ENCODE data around the gene CHURC1. TPM values are rescaled to one million over a fixed set of nuclear protein-coding genes. Genes with fewer than 3 reads are reported as not detected.

The CHURC1 gene
- total and polyA plus RNA-seq, 2 of the 13 experiments (the other 11 are each of a cell fraction or from before 2014, with no cell fraction given), result 41.1 to 74.4 TPM

DNA sequence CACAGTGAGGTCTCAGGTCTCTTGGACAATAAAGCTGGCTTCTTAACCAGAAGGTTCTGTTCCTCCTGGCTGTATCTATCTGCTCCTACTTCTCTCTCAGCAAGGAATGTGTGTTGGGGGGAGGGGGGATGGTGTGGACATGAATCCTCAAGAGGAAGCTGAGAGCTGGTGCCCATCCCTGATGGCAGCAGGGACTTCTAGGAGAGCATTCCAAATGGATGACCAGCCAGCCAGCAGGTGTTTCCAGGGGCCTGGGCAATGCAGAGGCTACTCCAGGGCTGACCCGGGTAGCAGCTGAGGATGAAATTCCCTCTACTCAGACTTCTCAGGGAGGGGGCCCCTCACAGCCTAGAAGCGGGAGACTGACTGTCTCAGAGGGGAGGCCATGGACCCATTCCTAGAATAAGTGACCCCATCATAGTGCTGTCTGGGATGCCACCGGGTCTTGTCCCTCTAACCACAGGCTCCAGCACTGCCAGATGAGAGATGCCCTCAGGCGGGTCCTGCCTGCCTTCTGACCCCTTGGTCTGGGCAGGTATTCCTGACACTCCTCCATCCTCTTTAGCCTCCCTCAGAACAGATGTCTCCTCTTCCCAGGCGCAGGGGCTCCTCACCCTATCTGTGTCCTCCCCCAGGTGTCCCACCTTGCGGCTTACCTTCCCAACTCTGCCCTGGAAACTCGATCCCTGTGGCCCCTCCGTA is 56.7 kb downstream of the CHURC1 start (continued):
- TF ChIP-seq, protein P1, sequence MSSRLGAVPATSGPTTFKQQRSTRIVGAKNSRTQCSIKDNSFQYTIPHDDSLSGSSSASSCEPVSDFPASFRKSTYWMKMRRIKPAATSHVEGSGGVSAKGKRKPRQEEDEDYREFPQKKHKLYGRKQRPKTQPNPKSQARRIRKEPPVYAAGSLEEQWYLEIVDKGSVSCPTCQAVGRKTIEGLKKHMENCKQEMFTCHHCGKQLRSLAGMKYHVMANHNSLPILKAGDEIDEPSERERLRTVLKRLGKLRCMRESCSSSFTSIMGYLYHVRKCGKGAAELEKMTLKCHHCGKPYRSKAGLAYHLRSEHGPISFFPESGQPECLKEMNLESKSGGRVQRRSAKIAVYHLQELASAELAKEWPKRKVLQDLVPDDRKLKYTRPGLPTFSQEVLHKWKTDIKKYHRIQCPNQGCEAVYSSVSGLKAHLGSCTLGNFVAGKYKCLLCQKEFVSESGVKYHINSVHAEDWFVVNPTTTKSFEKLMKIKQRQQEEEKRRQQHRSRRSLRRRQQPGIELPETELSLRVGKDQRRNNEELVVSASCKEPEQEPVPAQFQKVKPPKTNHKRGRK (CRISPR knock-in tag; IDR thresholded peaks at IDR 0.05), result no peak
- TF ChIP-seq ZNF766 (CRISPR knock-in tag; IDR thresholded peaks at IDR 0.05; ENCODE audit: borderline replicate concordance) (no peak), ASH2L (IDR thresholded peaks at IDR 0.05; ENCODE audit: insufficient read length, low read depth, low read length) (no peak)

DNA sequence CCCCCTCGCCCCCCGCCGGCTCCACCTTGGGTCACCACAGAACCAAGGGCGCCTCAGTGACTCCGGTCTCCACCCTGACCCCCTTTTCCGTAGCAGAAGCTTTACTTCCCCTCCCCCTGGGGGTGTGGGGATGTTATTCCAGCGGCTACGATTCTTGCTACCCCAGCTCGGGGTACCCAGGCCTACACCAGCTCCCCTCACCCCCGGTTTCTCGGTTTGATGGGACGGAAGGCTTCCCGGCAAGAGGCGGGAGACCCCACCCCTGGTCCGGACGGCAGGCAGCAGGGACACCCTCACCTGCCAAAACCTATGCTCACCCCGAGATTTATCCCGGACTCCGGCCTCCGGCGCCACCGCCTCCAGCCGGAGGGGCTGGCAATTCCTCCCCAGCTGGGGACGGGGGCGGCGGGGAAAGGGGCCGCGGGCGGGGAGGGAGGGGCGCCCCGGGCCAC is 57.3 kb downstream of the CHURC1 start:
- Histone ChIP-seq H3K9ac (ENCODE audit: insufficient read depth, low read depth, low read length) (peak overlapping the region; percentile 29; the same call in 1 of the 2 replicates), H2AFZ (ENCODE audit: low read length) (no peak overlapping the region), H3K36me3 (replicated peaks in 1 of 2; ENCODE audit: control insufficient read depth in 1 of 2, insufficient read depth in 2 of 2, low read length in 2 of 2) (no peaks in the 10 kb centered on the region), H3K9me3 (ENCODE audit: low read length) (no peaks in the 10 kb centered on the region), H3K4me1 (ENCODE audit: insufficient read depth, low read length) (peaks cover 31% of the 10 kb centered on the region), H3K27me3 (ENCODE audit: control insufficient read depth in 1 of 2, insufficient read depth in 2 of 2, low read length in 2 of 2) (no peaks in the 10 kb centered on the region; a peak in 1 of 5 replicates), H3K4me3 (replicated peaks in 1 of 3; ENCODE audit: insufficient read depth in 1 of 3, low read depth in 2 of 3, low read length in 3 of 3) (peak overlapping the region; percentile 74 to 79 (median 74); a peak in 5 of 6 replicates), H3K27ac (ENCODE audit: extremely low read length, insufficient read depth, low read length) (no peak overlapping the region), H4K20me1 (ENCODE audit: insufficient read depth, low read length) (no peaks in the 10 kb centered on the region), H3K4me2 (ENCODE audit: low read depth, low read length) (peak overlapping the region; percentile 92), H3K79me2 (ENCODE audit: insufficient read depth, low read length) (no peaks in the 10 kb centered on the region)
- no peak for ATAC-seq
- ChIA-PET CTCF (ENCODE audit: low intra/inter-chr PET ratio, low total read pairs) (no interaction called here), POLR2A (interaction anchor here (1.4 to 2.6 kb wide), 4 partner anchors 15 to 32 kb away, joined by 4 to 13 read pairs (median 6); partner anchors contain the start of genes FNTB and GPX2)
- no TSS peak for BruUV-seq (replicated peaks)
- FAIRE-seq, result no peak
- TF ChIP-seq SP5 (CRISPR knock-in tag; IDR thresholded peaks at IDR 0.05; ENCODE audit: borderline replicate concordance, low read depth), result no peak
- TF ChIP-seq MYC (CRISPR knock-in tag; IDR thresholded peaks at IDR 0.05; ENCODE audit: borderline replicate concordance), result peak; percentile 6; the same call in 1 of the 2 replicates
- DNase-seq (ENCODE audit: low spot score), result no peak
- intact Hi-C loops (cut with micrococcal nuclease; ENCODE audit: unreplicated experiment) (no loop called here), in situ Hi-C loops (cut with HindIII; ENCODE audit: extremely low pct_ligation_motif_present, low pct_unique_long_range_greater_than_20kb) (no loop called here)
- WGBS (ENCODE audit: low lambda C conversion rate), result 26% methylated on average over 8 of the region's 31 CpGs
